ENCODE data around the gene DUOX1.

DUOX1 gene

DNA sequence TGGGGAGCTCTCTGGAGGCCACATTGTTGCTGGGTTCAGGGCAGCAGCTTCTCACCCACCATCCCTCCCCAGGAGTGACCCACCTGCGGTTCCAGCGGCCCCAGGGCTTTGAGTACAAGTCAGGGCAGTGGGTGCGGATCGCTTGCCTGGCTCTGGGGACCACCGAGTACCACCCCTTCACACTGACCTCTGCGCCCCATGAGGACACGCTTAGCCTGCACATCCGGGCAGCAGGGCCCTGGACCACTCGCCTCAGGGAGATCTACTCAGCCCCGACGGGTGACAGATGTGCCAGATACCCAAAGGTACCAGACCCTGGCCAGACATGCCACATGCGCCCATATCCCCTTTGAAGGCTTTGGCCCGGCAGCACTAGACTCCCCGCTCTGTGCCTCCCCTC is 31.9 kb downstream of the DUOX1 start:
- H3K9me3 ChIP-seq (ENCODE audit: insufficient read depth, low read length) = no peaks in the 10 kb centered on the region
- H3F3A ChIP-seq (ENCODE audit: insufficient read depth) = no peaks in the 10 kb centered on the region
- H4K20me1 ChIP-seq (ENCODE audit: low read depth, low read length) = no peaks in the 10 kb centered on the region
- no peak overlapping the region for H2AFZ ChIP-seq (ENCODE audit: low read depth, low read length, severe bottlenecking)
- no peak overlapping the region for H3K4me3 ChIP-seq (ENCODE audit: insufficient read depth, low read length, poor library complexity, severe bottlenecking)
- no peaks in the 10 kb centered on the region for H3K36me3 ChIP-seq (ENCODE audit: low read length)
- no peaks in the 10 kb centered on the region for H3K79me2 ChIP-seq (ENCODE audit: insufficient read depth, low read length)
- no peak overlapping the region for H3K9ac ChIP-seq (ENCODE audit: low read length)
- H3K4me2 ChIP-seq (ENCODE audit: low read depth, low read length, poor library complexity, severe bottlenecking) = no peak overlapping the region
- H3K9me2 ChIP-seq (replicated peaks; ENCODE audit: insufficient read depth, low read length) = no peaks in the 10 kb centered on the region
- H3K27me3 ChIP-seq (ENCODE audit: low read length) = no peaks in the 10 kb centered on the region
- TF ChIP-seq, protein P1, sequence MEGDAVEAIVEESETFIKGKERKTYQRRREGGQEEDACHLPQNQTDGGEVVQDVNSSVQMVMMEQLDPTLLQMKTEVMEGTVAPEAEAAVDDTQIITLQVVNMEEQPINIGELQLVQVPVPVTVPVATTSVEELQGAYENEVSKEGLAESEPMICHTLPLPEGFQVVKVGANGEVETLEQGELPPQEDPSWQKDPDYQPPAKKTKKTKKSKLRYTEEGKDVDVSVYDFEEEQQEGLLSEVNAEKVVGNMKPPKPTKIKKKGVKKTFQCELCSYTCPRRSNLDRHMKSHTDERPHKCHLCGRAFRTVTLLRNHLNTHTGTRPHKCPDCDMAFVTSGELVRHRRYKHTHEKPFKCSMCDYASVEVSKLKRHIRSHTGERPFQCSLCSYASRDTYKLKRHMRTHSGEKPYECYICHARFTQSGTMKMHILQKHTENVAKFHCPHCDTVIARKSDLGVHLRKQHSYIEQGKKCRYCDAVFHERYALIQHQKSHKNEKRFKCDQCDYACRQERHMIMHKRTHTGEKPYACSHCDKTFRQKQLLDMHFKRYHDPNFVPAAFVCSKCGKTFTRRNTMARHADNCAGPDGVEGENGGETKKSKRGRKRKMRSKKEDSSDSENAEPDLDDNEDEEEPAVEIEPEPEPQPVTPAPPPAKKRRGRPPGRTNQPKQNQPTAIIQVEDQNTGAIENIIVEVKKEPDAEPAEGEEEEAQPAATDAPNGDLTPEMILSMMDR (IDR thresholded peaks at IDR 0.05; ENCODE audit: insufficient read depth, low read length, poor library complexity, severe bottlenecking) = no peak
- no peak for TF ChIP-seq EZH2phosphoT487 (conservative IDR thresholded peaks at IDR 0.05; ENCODE audit: low read length)
- no peak overlapping the region for H3K27ac ChIP-seq (ENCODE audit: low read depth, low read length)

DNA sequence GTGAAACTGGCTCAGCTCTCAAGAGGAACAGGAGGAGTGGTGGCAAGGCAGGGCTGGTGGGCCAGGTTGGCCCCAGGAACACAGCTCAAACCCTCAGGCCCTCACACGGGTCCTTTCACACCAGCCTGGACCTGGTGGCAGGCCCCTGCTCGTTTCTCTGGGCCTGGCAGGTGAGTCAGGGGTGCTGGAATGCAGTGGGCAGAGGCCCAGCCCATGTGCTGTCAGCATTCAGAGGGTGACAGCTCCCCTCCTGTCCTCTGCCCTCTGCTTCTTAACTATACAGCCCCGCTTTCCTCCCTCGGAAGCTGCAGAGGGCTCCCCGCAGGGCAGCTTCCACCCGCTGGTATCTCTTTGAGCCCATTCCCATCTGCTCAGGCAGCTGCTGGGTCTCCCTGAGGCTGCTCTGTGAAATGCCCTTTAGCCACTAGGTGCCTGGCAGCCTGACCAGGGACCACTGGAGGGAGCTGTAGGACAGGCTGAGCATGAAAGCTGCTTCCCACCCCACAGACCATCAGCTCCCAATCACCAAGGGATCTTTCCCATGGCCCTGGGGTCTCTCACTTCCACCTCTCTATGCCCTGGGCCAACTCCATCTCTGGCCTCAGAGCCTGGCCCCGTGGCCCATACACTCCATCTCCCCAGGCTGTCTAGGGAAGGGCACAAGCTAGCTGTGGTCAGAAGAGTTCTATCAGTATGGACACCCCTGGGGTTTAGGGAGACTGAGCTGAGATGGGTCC is 33.1 kb downstream of the DUOX1 start:
- Histone ChIP-seq H3K4me2 (ENCODE audit: low read depth, low read length, poor library complexity, severe bottlenecking) (no peak overlapping the region), H3K79me2 (ENCODE audit: insufficient read depth, low read length) (no peaks in the 10 kb centered on the region), H3K27me3 (ENCODE audit: low read length) (no peaks in the 10 kb centered on the region), H3F3A (ENCODE audit: insufficient read depth) (no peaks in the 10 kb centered on the region), H3K9me3 (ENCODE audit: insufficient read depth, low read length) (no peaks in the 10 kb centered on the region), H3K27ac (ENCODE audit: low read depth, low read length) (no peak overlapping the region), H3K9ac (ENCODE audit: low read length) (no peak overlapping the region), H3K36me3 (ENCODE audit: low read length) (no peaks in the 10 kb centered on the region), H3K4me3 (ENCODE audit: insufficient read depth, low read length, poor library complexity, severe bottlenecking) (no peak overlapping the region), H4K20me1 (ENCODE audit: low read depth, low read length) (no peaks in the 10 kb centered on the region), H2AFZ (ENCODE audit: low read depth, low read length, severe bottlenecking) (no peak overlapping the region), H3K9me2 (replicated peaks; ENCODE audit: insufficient read depth, low read length) (no peaks in the 10 kb centered on the region)
- TF ChIP-seq EZH2phosphoT487 (conservative IDR thresholded peaks at IDR 0.05; ENCODE audit: low read length) = no peak
- TF ChIP-seq, protein P1 (IDR thresholded peaks at IDR 0.05; ENCODE audit: insufficient read depth, low read length, poor library complexity, severe bottlenecking) = peak; percentile 74

DNA sequence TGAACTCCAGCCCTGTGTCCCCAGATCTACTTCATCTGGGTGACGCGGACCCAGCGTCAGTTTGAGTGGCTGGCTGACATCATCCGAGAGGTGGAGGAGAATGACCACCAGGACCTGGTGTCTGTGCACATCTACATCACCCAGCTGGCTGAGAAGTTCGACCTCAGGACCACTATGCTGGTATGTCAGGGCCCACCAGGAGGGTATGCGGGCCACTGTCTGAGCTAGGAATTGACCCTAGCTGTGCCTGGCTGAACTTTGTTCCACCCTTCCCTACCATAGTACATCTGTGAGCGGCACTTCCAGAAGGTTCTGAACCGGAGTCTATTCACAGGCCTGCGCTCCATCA is 33.7 kb downstream of the DUOX1 start:
- Histone ChIP-seq H3K4me3 (ENCODE audit: insufficient read depth, low read length, poor library complexity, severe bottlenecking) (no peak overlapping the region), H3F3A (ENCODE audit: insufficient read depth) (no peaks in the 10 kb centered on the region), H3K79me2 (ENCODE audit: insufficient read depth, low read length) (no peaks in the 10 kb centered on the region), H2AFZ (ENCODE audit: low read depth, low read length, severe bottlenecking) (no peak overlapping the region), H3K27me3 (ENCODE audit: low read length) (no peaks in the 10 kb centered on the region), H3K9ac (ENCODE audit: low read length) (no peak overlapping the region), H4K20me1 (ENCODE audit: low read depth, low read length) (no peaks in the 10 kb centered on the region), H3K4me2 (ENCODE audit: low read depth, low read length, poor library complexity, severe bottlenecking) (no peak overlapping the region), H3K9me3 (ENCODE audit: insufficient read depth, low read length) (no peaks in the 10 kb centered on the region), H3K27ac (ENCODE audit: low read depth, low read length) (no peak overlapping the region), H3K9me2 (replicated peaks; ENCODE audit: insufficient read depth, low read length) (no peaks in the 10 kb centered on the region), H3K36me3 (ENCODE audit: low read length) (no peaks in the 10 kb centered on the region)
- TF ChIP-seq EZH2phosphoT487 (conservative IDR thresholded peaks at IDR 0.05; ENCODE audit: low read length) = no peak
- TF ChIP-seq, protein P1 (IDR thresholded peaks at IDR 0.05; ENCODE audit: insufficient read depth, low read length, poor library complexity, severe bottlenecking) = no peak

Data from SU-DHL-6 (cell line).